GM12872 (cell line): Measurements from ENCODE around the gene MOB2.

Experiments used
- CTCF ChIP-seq: IDR thresholded peaks from 3 replicates; pipeline ENCODE4 v1.5.1; 2011; ENCODE audit warnings: low read depth, mild to moderate bottlenecking, low read length, moderate library complexity; ENCODE audit not compliant: insufficient read depth

Gene MOB2

GRCh38 chr11:1458340-1459218 lies 28.0 kb downstream of the MOB2 start:
- TF ChIP-seq CTCF = peak; percentile 36; the same call in 2 of the 3 replicates

DNA sequence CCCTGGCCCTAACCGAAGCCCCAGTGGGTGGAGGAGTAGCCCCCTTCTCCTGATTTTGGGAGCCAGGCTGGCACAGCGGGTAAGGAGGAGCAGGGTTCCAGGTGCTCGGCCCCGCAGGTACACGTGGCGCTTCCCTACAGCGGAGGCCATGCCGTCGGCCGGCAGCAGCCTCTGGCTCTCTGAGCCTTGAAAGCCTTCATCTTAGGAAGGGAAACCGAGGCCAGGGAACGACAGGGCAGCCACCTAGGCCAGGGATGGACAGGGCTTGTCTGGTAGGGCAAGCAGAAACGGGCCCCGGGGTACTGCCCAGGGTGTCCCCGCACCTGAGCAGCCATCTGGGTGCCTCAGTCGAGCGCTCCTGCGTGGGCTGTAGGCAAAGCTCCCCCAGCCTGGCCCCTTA lies 28.7 kb downstream of the MOB2 start:
- no peak for TF ChIP-seq CTCF

GRCh38 chr11:1457326-1457680 lies 29.3 kb downstream of the MOB2 start:
- TF ChIP-seq CTCF = no peak

DNA sequence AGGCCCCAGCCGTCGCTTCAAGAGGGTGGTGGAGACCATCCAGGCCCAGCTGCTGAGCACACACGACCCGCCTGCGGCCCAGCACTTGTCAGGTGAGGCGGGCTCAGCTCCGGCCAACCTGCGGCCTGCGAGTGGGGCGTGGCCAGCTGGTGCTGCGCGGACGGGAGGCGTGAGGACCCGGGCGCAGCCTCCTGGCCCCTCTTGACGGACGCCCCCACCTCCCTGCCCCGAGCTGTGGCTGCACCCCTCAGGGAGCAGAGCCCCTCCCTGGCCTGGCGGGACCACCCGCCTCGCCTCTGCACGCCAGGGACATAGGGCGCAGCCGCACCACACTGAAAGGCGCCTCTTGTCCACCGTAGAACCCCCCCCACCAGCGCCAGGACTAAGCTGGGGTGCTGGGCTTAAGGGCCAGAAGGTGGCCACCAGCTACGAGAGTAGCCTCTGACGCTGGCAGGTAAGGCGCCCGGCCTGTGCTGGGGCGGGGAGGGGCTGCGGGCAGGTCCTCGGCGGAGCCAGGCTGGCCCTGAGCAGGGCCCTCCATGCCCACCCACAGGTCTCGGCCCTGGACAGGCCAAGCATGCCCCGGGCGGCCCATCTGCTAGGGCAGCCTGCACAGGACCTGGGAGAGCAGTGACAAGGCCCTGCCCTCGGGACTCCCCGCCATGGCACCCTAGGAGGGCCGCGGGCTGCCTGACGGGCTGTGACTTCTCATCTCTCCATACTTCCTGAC lies 29.8 kb downstream of the MOB2 start:
- no peak for TF ChIP-seq CTCF

DNA sequence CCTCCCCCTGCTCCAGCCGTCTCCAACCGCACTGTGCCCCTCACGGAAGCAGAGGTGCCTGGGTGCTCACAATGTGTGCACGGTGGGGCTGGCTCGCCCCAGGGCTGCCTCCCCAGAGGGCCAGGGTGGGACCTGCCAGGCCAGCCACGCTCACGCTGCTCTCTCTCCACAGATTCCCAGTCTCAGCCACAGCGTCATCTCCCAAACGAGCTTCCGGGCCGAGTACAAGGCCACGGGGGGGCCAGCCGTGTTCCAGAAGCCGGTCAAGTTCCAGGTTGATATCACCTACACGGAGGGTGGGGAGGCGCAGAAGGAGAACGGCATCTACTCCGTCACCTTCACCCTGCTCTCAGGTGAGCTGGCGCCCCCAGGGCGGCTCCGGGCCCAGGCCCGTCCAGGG lies 30.4 kb downstream of the MOB2 start:
- no peak for TF ChIP-seq CTCF

- TF ChIP-seq CTCF = no peak
Measured at GRCh38 chr11:1455763-1456060, 30.9 kb downstream of the MOB2 start.

- TF ChIP-seq CTCF = no peak
Measured at GRCh38 chr11:1455032-1455762, 31.4 kb downstream of the MOB2 start.
